ENCODE measurements around the gene HTT. TPM values are rescaled to one million over a fixed set of nuclear protein-coding genes. Genes with fewer than 3 reads are reported as not detected.

Gene HTT
- total and polyA plus RNA-seq, 10 of the 15 experiments (the other 5 are each of a cell fraction or from before 2014, with no cell fraction given) = 3.3 to 113 (median 43.3) TPM

DNA sequence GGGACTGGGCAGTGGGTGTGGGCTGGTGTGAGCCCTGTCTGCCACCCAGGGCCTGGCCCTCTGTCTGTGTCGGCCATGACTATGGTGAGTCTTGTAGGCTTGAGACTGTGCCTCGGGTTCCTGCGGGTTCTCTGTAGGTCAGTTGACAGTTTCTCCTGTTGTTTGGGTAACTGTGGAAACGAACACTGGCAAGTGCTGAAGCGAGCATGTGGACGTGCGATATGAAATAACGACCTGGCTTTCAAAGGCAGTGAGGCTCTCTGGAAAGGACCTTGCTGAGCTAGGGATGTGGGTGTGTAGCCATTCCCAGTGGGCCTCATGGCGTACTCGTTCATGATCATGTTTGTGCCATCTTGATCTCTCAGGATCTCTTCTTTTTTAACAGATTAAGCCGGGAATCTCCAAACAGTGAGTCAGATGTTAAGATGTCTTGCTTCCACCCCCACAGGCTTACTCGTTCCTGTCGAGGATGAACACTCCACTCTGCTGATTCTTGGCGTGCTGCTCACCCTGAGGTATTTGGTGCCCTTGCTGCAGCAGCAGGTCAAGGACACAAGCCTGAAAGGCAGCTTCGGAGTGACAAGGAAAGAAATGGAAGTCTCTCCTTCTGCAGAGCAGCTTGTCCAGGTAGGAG is 41.3 kb downstream of the HTT start:
- no peak overlapping the region for H3K27ac ChIP-seq (ENCODE audit: control insufficient read depth, insufficient read depth)
- H3K4me2 ChIP-seq (ENCODE audit: control insufficient read depth, insufficient read depth) = no peak overlapping the region
- in situ Hi-C loops (cut with MboI) = no loop called here
- ChIA-PET SMC1A (ENCODE audit: uncharacterized antibody, unreplicated experiment) (interaction anchor here (1.9 kb wide), 1 partner anchor 9 kb away, joined by 7 read pairs; no protein-coding TSS in a partner anchor), POLR2A (no interaction called here), RAD21 (ENCODE audit: unreplicated experiment) (no interaction called here), CTCF (interaction anchor here (2.1 kb wide), 1 partner anchor 9 kb away, joined by 7 read pairs; no protein-coding TSS in a partner anchor)
- H3K27me3 ChIP-seq (replicated peaks in 1 of 2; ENCODE audit: control insufficient read depth in 2 of 2, insufficient read depth in 2 of 2, low read length in 1 of 2) = no peaks in the 10 kb centered on the region
- ATAC-seq = no peak
- no peak overlapping the region for H3K4me3 ChIP-seq
- FAIRE-seq = no peak
- no peak for DNase-seq (ENCODE audit: low read depth, low spot score)
- TF ChIP-seq KDM1A (IDR thresholded peaks at IDR 0.05; ENCODE audit: borderline replicate concordance) (no peak), KAT2A (conservative IDR thresholded peaks at IDR 0.05; ENCODE audit: control insufficient read depth, low read depth, low read length) (no peak), SMARCA5 (IDR thresholded peaks at IDR 0.05) (no peak), RAD51 (IDR thresholded peaks at IDR 0.05) (no peak), POLR2A (IDR thresholded peaks at IDR 0.05; ENCODE audit: low read depth, low read length) (0 out of 2 replicates have a peak, but pooled peaks have one; percentile 30), CREB1 (IDR thresholded peaks at IDR 0.05; ENCODE audit: low read depth) (no peak)
- no peak overlapping the region for H2AFZ ChIP-seq (ENCODE audit: control insufficient read depth, low read depth, low read length)
- no peak overlapping the region for H3K9ac ChIP-seq (ENCODE audit: control insufficient read depth, insufficient read depth, low read length)
- intact Hi-C loops (cut with micrococcal nuclease; ENCODE audit: unreplicated experiment) = no loop called here
- no peaks in the 10 kb centered on the region for H3K4me1 ChIP-seq (ENCODE audit: control insufficient read depth, insufficient read depth, low read length)
- BruUV-seq (replicated peaks) = no TSS peak
- peaks cover 28 to 44% of the 10 kb centered on the region in 2 experiments for H3K36me3 ChIP-seq (ENCODE audit: control insufficient read depth in 2 of 2, insufficient read depth in 2 of 2, low read length in 1 of 2)
- H3K79me2 ChIP-seq (ENCODE audit: control insufficient read depth, insufficient read depth, low read length) = no peaks in the 10 kb centered on the region; the same call in 1 of the 2 replicates
- H4K20me1 ChIP-seq (ENCODE audit: control insufficient read depth, insufficient read depth) = no peaks in the 10 kb centered on the region
- H3K9me3 ChIP-seq (replicated peaks; ENCODE audit: control insufficient read depth, insufficient read depth, low read length) = no peaks in the 10 kb centered on the region
- 96% methylated on average over 15 of the region's 15 CpGs for WGBS (ENCODE audit: insufficient coverage, insufficient replicate concordance, low lambda C conversion rate, missing lambda C conversion rate)

DNA sequence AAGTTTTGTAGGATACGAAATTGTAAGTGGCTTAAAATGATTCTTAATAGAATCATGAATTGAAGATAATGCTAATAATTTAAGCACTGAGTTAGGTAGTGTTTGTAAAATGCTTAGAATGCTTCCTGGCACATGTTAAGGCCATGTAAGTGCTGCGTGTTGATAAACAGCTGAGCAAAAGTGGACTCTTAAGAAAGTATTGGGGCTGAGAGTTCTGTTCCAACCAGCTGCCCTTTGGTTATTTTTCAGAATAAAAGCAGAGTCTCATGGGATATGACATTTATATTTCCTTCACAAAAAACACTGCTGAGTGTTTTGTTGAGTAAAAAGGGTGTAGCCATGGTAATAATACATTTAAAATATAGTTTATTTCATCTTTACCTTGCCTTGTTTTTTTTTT is 42.5 kb downstream of the HTT start:
- RAD21 ChIA-PET (ENCODE audit: unreplicated experiment) = no interaction called here
- Histone ChIP-seq H3K4me3 (no peak overlapping the region), H3K27ac (ENCODE audit: control insufficient read depth, insufficient read depth) (no peak overlapping the region), H3K4me1 (ENCODE audit: control insufficient read depth, insufficient read depth, low read length) (no peaks in the 10 kb centered on the region), H3K79me2 (ENCODE audit: control insufficient read depth, insufficient read depth, low read length) (no peaks in the 10 kb centered on the region; the same call in 1 of the 2 replicates), H3K4me2 (ENCODE audit: control insufficient read depth, insufficient read depth) (no peak overlapping the region), H3K9ac (ENCODE audit: control insufficient read depth, insufficient read depth, low read length) (no peak overlapping the region), H2AFZ (ENCODE audit: control insufficient read depth, low read depth, low read length) (no peak overlapping the region), H3K9me3 (replicated peaks; ENCODE audit: control insufficient read depth, insufficient read depth, low read length) (no peaks in the 10 kb centered on the region), H4K20me1 (ENCODE audit: control insufficient read depth, insufficient read depth) (no peaks in the 10 kb centered on the region), H3K27me3 (replicated peaks in 1 of 2; ENCODE audit: control insufficient read depth in 2 of 2, insufficient read depth in 2 of 2, low read length in 1 of 2) (no peaks in the 10 kb centered on the region), H3K36me3 (ENCODE audit: control insufficient read depth in 2 of 2, insufficient read depth in 2 of 2, low read length in 1 of 2) (peaks cover 28 to 51% of the 10 kb centered on the region in 2 experiments)
- WGBS (ENCODE audit: insufficient coverage, insufficient replicate concordance, low lambda C conversion rate, missing lambda C conversion rate) = 96% methylated on average over 2 of the region's 2 CpGs
- intact Hi-C loops (cut with micrococcal nuclease; ENCODE audit: unreplicated experiment) = no loop called here
- FAIRE-seq (no peak), DNase-seq (ENCODE audit: low read depth, low spot score) (no peak), ATAC-seq (no peak)
- SMC1A ChIA-PET (ENCODE audit: uncharacterized antibody, unreplicated experiment) = interaction anchor here (0.6 to 1.9 kb wide), 3 partner anchors 10 to 340 kb away, joined by 3 to 7 read pairs (median 3); no protein-coding TSS in a partner anchor
- BruUV-seq (replicated peaks) = no TSS peak
- CTCF ChIA-PET = interaction anchor here (1.4 to 2.1 kb wide), 2 partner anchors 10 to 14 kb away, joined by 3 to 7 read pairs; no protein-coding TSS in a partner anchor
- POLR2A ChIA-PET = no interaction called here
- in situ Hi-C loops (cut with MboI) = no loop called here
- TF ChIP-seq, protein P1, sequence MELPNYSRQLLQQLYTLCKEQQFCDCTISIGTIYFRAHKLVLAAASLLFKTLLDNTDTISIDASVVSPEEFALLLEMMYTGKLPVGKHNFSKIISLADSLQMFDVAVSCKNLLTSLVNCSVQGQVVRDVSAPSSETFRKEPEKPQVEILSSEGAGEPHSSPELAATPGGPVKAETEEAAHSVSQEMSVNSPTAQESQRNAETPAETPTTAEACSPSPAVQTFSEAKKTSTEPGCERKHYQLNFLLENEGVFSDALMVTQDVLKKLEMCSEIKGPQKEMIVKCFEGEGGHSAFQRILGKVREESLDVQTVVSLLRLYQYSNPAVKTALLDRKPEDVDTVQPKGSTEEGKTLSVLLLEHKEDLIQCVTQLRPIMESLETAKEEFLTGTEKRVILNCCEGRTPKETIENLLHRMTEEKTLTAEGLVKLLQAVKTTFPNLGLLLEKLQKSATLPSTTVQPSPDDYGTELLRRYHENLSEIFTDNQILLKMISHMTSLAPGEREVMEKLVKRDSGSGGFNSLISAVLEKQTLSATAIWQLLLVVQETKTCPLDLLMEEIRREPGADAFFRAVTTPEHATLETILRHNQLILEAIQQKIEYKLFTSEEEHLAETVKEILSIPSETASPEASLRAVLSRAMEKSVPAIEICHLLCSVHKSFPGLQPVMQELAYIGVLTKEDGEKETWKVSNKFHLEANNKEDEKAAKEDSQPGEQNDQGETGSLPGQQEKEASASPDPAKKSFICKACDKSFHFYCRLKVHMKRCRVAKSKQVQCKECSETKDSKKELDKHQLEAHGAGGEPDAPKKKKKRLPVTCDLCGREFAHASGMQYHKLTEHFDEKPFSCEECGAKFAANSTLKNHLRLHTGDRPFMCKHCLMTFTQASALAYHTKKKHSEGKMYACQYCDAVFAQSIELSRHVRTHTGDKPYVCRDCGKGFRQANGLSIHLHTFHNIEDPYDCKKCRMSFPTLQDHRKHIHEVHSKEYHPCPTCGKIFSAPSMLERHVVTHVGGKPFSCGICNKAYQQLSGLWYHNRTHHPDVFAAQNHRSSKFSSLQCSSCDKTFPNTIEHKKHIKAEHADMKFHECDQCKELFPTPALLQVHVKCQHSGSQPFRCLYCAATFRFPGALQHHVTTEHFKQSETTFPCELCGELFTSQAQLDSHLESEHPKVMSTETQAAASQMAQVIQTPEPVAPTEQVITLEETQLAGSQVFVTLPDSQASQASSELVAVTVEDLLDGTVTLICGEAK (IDR thresholded peaks at IDR 0.05; ENCODE audit: borderline replicate concordance) = no peak
- TF ChIP-seq RBBP5 (conservative IDR thresholded peaks at IDR 0.05) (no peak), HCFC1 (IDR thresholded peaks at IDR 0.05; ENCODE audit: low read length) (no peak), POLR2AphosphoS5 (IDR thresholded peaks at IDR 0.05; ENCODE audit: low read length) (no peak), POLR2AphosphoS2 (IDR thresholded peaks at IDR 0.05; ENCODE audit: low read depth, low read length) (no peak), MEF2B (IDR thresholded peaks at IDR 0.05; ENCODE audit: partially characterized antibody, poor library complexity, severe bottlenecking) (no peak)

Data from GM12878 (cell line).